HL-60 (cell line): ENCODE results near the gene FASTK.

Source experiments
- DNase-seq, 2 experiments: peaks; one replicate each; pipeline ENCODE4 v3.0.0-alpha.2; 2010 to 2020; ENCODE audit warnings: low read depth in 1 of 2, low spot score in 1 of 2
- H3K27ac ChIP-seq: fragments of 250-450 bp; sonication (Bioruptor Pico); replicated peaks from 2 replicates; pipeline ENCODE4 v1.5.1; 2020; ENCODE audit warnings: mild to moderate bottlenecking, moderate library complexity
- H3K27me3 ChIP-seq: fragments of 250-450 bp; sonication (Bioruptor Pico); 2 replicates; pipeline ENCODE4 v1.5.1; 2021; ENCODE audit warnings: mild to moderate bottlenecking, moderate library complexity; ENCODE audit not compliant: insufficient read depth, poor library complexity, severe bottlenecking
- H3K4me3 ChIP-seq: replicated peaks from 2 replicates; pipeline ENCODE4 v1.5.1; 2011; ENCODE audit warnings: mild to moderate bottlenecking, control low read depth, low read length; ENCODE audit not compliant: insufficient read depth
- GABPA ChIP-seq: IDR thresholded peaks from 2 replicates; pipeline ENCODE4 v1.6.1; 2012; ENCODE audit warnings: low read depth
- POLR2AphosphoS5 ChIP-seq: IDR thresholded peaks from 2 replicates; pipeline ENCODE4 v1.6.1; 2012; ENCODE audit warnings: low read depth
- SPI1 ChIP-seq: IDR thresholded peaks from 2 replicates; pipeline ENCODE4 v1.6.1; 2012; ENCODE audit warnings: low read depth, mild to moderate bottlenecking, borderline replicate concordance
- TF ChIP-seq, protein P1 (sequence below): IDR thresholded peaks from one replicate; pipeline ENCODE4 v1.5.1; 2011; ENCODE audit warnings: low read length, control low read depth, inconsistent platforms; ENCODE audit not compliant: insufficient read depth
- TF ChIP-seq, protein P2 (sequence below): IDR thresholded peaks from 2 replicates; pipeline ENCODE4 v1.6.1; 2012; ENCODE audit warnings: low read depth; ENCODE audit not compliant: insufficient replicate concordance

The FASTK gene

DNA sequence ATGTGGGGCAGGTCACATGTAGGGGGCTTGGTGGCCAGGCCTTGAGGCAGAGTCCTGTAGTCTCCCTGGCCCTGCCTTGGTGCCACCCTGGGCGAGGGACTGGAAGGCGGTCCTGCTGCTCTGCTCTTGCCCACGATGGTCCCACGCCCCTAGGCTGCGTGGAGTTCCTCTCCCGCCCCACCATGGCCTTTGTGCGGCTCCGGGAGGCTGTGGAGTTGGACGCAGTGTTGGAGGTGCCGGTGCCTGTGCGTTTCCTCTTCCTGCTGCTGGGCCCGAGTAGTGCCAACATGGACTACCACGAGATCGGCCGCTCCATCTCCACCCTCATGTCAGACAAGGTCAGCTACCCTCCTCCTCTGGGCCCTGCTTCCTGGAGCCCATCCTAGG, 10.0 kb downstream of the FASTK start:
- no peak for DNase-seq
- Histone ChIP-seq H3K27me3 (no peaks in the 10 kb centered on the region), H3K4me3 (no peak overlapping the region), H3K27ac (no peak overlapping the region)
- no peak for TF ChIP-seq SPI1
- TF ChIP-seq POLR2AphosphoS5: no peak
- TF ChIP-seq, protein P1, sequence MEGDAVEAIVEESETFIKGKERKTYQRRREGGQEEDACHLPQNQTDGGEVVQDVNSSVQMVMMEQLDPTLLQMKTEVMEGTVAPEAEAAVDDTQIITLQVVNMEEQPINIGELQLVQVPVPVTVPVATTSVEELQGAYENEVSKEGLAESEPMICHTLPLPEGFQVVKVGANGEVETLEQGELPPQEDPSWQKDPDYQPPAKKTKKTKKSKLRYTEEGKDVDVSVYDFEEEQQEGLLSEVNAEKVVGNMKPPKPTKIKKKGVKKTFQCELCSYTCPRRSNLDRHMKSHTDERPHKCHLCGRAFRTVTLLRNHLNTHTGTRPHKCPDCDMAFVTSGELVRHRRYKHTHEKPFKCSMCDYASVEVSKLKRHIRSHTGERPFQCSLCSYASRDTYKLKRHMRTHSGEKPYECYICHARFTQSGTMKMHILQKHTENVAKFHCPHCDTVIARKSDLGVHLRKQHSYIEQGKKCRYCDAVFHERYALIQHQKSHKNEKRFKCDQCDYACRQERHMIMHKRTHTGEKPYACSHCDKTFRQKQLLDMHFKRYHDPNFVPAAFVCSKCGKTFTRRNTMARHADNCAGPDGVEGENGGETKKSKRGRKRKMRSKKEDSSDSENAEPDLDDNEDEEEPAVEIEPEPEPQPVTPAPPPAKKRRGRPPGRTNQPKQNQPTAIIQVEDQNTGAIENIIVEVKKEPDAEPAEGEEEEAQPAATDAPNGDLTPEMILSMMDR: no peak
- TF ChIP-seq GABPA: no peak
- TF ChIP-seq, protein P2, sequence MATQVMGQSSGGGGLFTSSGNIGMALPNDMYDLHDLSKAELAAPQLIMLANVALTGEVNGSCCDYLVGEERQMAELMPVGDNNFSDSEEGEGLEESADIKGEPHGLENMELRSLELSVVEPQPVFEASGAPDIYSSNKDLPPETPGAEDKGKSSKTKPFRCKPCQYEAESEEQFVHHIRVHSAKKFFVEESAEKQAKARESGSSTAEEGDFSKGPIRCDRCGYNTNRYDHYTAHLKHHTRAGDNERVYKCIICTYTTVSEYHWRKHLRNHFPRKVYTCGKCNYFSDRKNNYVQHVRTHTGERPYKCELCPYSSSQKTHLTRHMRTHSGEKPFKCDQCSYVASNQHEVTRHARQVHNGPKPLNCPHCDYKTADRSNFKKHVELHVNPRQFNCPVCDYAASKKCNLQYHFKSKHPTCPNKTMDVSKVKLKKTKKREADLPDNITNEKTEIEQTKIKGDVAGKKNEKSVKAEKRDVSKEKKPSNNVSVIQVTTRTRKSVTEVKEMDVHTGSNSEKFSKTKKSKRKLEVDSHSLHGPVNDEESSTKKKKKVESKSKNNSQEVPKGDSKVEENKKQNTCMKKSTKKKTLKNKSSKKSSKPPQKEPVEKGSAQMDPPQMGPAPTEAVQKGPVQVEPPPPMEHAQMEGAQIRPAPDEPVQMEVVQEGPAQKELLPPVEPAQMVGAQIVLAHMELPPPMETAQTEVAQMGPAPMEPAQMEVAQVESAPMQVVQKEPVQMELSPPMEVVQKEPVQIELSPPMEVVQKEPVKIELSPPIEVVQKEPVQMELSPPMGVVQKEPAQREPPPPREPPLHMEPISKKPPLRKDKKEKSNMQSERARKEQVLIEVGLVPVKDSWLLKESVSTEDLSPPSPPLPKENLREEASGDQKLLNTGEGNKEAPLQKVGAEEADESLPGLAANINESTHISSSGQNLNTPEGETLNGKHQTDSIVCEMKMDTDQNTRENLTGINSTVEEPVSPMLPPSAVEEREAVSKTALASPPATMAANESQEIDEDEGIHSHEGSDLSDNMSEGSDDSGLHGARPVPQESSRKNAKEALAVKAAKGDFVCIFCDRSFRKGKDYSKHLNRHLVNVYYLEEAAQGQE: no peak

DNA sequence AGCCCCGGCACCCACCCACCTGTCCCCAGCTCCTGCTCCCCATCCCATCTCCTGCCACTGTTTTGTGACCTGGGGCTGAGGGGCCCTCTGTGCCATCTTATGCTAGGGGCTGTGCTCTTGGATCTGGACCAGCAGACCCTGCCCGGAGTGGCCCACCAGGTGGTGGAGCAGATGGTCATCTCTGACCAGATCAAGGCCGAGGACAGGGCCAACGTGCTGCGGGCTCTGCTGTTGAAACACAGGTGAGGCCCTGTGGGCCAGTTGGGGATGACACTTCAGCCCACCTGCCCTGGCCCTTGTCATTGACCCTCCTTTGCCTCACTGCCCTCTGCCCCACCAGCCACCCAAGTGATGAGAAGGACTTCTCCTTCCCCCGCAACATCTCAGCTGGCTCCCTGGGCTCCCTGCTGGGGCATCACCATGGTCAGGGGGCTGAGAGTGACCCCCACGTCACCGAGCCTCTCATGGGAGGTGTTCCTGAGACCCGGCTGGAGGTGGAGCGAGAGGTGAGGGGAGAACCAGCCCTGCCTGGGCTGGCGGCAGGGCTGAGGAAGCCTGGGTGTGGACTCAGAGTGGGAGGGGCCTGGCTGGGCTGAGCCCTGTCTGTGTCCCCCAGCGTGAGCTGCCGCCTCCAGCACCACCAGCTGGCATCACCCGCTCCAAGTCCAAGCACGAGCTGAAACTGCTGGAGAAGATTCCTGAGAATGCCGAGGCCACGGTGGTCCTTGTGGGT, 10.6 kb downstream of the FASTK start:
- no peak overlapping the region for H3K27ac ChIP-seq
- H3K4me3 ChIP-seq: no peak overlapping the region
- H3K27me3 ChIP-seq: no peaks in the 10 kb centered on the region
- DNase-seq: no peak
- TF ChIP-seq SPI1 (no peak), GABPA (no peak), POLR2AphosphoS5 (no peak)
- TF ChIP-seq, protein P1: no peak
- TF ChIP-seq, protein P2: no peak

DNA sequence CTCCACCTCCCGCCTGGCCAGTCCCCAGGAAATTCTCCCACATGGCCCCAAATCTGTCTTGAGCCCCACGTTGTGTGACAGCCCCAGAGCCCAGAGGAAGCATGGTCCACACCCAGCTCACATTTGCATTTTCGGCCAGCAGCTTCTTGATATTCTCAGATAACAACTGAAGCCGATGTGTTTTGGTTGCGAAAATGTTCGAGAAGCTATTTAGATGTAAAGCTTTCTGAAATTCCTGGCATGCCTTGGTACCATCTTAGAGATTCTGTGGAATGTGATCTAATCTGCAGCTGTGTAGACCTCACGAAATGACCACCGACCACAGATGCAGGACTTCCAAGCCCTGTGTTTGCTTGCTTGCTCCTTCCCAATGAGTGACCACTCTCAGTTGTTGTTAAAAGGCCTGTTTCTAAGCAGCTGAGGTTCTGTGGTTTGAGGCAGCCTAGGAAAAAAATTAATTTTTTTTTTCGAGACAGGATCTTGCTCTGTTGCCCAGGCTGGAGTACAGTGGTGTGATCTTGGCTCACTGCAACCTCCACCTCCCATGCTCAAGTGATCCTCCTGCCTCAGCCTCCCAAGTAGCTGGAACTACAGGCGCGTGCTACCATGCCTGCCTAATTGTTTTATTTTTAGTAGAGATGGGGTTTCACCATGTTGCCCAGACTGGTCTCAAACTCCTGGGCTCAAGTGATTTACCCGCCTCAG, 12.4 kb downstream of the FASTK start:
- no peak for DNase-seq
- TF ChIP-seq GABPA (no peak), SPI1 (no peak), POLR2AphosphoS5 (no peak)
- TF ChIP-seq, protein P1: no peak
- TF ChIP-seq, protein P2: no peak
- Histone ChIP-seq H3K27ac (no peak overlapping the region), H3K4me3 (no peak overlapping the region), H3K27me3 (no peaks in the 10 kb centered on the region)
